Activated T-cell treated with anti-CD3 and anti-CD28 coated beads for 4 hours (primary cell): ENCODE measurements around the gene MC1R.
"Not testable (repeated sequence)": the region's sequence is repeated elsewhere in the genome, so short reads cannot be mapped to it uniquely, and the experiment has no call there.

Experiments used
- DNase-seq: peaks from one replicate; pipeline ENCODE4 v3.0.0-alpha.2; 2020

The MC1R gene

DNA sequence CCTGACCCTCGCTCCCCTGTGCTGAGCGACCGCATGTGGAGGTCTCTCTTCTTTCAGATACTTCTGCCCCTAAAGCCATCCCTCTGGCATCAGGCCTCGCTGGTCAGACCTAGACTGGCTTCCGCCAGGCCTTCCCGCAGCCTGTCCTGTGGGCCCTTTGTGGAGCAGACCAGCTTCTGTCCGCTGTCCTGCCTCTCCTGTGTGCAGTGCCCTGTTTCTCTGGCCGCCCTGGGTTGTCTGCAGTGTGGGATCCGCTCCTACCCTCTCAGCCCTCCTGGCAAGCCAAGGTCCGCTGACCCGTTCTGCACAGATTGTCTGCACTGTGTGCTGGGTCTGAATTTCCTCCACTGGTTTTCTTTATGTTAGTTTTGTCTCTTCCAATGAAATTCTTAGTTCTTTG is 21.5 kb upstream of the MC1R start:
- no peak for DNase-seq

DNA sequence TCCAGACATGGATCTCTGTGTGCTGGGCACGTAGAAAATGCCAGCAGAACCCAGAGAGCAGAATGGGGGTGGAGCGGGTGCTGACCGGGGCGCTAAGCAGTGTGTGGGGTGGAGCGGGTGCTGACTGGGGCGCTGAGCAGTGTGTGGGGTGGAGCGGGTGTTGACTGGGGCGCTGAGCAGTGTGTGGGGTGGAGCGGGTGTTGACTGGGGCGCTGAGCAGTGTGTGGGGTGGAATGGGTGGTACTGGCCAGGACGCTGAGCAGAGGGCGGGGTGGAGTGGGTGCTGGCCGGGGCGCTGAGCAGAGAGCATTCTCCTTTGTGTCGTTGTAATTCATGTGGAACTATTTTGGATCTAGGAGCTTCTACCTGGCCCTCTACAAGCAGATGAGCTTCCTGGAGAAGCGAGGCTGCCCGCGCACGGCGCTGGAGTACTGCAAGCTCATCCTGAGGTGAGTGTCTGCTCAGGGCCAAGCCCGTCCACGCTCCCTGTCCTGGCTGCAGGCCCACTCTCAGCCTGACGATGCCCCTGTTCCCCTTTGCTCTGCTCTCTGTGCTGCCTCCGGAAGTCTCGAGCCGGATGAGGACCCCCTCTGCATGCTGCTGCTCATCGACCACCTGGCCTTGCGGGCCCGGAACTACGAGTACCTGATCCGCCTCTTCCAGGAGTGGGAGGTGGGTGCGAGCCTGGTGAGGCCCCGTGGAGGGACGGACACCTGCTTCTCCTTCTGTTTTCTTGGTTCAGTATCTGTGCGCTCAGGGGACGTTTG is 20.3 kb upstream of the MC1R start:
- DNase-seq: no peak

DNA sequence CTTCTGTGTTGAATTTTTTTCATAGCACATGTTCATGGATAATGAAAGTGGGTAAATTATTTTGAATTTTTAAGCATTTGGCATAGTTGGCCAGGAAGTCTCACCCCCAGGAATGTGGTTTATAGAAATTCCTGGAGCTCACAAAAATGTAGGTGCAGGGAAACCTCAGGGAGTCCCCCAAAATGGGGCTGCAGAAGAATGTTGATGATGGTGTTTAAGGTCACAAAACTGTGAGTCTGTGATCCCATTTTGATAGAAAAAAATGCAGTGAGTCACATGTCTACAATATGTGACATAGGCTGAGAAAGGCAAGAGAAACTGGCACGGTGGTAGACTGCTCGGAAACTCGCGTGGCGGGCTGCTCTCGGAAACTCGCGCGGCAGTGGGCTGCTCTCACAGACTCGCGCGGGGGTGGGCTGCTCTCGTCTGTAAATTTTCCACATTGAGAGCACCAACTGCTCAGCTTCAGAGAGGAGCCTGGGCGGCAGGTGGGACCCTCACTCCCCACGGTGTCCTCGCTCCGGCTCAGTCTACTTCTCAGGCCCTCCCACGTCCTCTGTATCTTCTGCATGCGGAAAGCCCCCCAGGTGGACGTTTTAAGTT is 18.7 kb upstream of the MC1R start:
- no peak for DNase-seq

DNA sequence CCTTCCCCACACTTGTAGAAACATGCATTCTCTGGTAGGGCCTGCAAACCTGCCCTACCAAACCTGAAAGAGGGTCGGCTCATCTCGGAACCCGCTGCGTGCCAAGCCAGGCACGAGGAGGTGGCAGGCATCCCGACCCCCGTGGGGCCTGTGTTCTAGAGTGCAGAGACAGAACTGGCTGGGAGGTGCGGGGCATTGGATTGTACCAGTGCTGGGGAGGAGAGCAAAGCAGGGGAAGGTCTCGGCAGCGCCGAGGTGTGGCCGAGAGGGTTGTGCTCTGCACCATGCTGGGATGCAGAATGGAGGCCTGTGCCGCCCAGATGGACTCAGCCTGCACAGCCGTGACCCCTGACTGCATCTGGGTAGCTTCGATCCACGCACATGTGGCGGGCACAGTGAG is 17.8 kb upstream of the MC1R start:
- no peak for DNase-seq

DNA sequence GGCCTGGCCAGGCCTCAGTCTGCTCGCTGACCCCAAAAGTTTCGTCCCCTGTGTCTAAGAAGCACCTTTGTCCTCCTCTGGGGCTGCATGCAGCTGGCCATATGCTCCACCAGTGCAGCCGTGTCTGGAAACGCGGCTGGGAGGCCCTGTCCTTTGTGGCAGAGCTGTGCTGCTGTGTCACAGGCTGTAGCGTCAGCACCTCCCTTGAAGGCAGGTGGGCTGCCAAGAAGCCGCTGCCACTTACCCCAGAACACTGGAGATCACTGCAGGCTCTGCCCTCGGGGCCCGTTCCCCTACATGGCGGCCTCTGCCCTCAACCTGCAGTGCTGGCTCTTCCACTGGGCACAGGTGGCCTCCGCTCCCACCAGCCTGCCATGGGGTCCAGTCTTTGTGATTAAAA is 15.7 kb upstream of the MC1R start:
- DNase-seq: no peak

DNA sequence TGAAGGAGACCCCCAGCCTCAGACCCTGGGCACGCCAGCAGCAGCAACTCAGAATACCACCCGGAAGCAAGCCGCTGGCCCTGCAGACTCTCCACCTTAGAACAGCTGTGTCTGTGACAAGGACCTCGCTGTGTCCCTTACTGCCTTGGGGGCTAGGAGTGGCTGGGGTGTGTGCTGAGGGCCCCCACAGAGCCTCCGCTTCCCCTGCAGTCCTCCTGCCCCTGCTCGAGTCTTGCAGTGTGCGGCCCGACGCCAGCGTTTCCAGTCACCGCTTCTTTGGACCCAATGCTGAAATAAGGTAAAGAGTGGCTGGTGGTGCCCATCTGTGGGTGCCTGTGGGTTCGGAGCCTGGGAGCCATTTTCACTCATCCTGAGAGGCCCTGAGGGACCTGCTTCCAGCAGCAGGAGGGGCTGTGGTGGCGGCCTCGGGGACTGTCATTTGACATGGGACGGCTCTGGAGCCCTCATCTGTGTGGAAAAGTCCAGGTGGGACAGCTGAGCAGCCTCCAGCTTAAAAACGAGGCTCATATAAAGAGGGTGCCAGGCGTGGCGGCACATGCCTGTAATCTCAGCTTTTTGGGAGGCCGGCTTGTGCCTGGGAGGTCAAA is 14.7 kb upstream of the MC1R start:
- DNase-seq: no peak

DNA sequence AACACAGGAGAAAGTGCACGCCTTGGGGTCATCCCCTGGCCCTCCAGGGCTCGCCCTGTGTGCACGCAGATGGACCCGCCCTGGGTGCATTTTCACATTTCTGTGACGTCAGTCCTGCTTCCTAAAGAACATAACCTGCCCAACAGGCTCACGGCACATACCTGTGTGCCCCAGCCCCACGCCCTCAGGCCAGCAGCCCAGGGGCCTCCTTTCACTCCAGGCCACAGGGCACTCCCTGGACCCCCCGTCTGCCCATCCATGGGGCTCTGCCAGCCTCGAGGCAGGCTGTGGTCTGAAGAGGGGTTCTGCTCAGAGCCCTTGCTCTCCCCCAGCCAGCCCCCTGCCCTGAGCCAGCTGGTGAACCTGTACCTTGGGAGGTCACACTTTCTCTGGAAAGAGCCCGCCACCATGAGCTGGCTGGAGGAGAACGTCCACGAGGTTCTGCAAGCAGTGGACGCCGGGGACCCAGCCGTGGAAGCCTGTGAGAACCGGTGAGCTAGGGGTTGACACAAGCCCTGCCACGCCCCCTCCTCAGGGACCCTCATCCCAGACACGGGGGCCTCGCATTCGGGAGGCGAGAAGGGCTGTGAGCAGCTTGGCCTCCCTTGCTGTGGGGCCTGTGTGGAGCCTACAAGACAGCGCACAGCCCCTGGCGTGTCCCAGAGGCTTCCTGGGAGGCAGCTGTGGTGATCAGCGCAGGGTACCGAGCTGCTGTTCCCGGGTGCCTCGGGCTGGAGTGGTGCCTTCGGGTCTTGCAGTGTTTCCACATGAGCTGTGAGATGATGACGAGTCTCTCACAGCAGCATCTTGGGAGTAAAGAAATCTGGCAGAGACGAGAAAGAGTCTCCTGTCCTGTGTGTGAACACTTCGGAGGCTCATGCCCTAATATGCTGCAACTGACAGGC is 13.8 kb upstream of the MC1R start:
- no peak for DNase-seq

DNA sequence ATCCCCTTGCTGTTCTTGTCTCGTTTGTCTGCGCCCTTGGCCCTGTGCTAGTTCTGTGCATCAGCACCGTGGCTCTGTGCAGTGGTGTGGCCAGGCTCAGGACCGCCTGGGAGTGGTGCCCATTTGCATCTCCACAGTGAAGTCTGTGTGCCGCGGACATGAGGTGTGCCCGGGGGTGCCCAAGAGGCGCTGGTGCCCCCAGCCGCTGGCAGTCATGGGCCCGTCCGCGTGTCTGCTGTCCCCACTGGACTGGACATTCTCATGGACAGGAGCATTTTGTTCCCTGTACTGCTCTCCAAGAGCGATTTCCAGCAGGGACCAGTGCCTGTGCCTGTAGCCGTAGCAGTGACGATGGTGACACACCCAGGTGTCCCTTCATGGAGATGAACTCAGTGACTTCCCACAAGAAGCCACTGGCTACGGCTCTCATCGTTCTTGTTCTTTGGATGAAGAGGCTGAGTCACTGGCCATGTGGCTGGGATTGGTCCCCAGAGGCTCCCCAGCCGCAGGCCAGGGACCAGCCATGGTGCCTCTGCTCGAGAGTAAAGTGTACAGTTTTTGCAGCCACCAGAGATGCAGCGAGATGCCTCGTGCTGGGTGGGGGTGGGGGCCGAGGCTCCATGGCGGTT is 13.0 kb upstream of the MC1R start:
- no peak for DNase-seq

DNA sequence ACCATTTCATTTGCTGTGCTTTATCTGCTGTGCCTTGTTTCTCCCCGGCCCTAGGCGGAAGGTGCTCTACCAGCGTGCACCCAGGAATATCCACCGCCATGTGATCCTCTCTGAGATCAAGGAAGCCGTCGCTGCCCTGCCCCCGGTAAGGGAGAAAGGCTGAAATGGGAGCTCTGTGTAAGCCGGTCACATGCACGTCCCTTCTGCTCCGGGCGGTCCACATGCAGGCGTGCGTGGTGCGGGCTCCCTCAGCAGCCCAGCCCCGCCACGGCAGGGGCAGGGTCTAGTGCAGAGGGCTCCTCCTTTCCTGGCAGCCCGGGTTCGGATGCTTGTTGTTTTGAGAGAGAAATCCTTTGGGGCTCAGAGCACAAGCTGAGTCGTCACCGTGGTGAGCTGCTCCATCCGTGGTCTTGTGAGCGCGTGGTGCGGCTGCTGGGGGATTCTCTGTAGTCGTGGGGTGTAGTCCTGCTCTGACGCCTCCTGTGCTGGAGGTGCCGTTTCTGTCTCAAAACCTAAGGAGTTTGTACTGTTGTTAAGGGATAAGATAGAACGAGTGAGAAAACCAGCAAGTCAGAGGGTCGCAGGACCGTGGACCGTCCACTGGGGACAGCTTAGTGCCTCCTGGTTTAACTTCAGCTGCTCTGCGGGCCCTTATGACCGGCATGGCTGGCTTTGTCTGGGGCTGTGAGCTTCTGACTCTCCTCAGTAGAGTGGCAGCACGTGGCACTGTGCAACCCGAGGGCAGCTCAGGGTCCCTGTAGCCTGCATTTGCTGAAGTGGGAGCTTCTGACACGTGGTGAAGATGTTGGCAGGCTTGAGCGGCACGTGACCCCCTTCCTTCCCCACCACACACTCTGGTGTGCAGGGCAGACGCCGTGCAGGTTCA is 12.3 kb upstream of the MC1R start:
- no peak for DNase-seq

DNA sequence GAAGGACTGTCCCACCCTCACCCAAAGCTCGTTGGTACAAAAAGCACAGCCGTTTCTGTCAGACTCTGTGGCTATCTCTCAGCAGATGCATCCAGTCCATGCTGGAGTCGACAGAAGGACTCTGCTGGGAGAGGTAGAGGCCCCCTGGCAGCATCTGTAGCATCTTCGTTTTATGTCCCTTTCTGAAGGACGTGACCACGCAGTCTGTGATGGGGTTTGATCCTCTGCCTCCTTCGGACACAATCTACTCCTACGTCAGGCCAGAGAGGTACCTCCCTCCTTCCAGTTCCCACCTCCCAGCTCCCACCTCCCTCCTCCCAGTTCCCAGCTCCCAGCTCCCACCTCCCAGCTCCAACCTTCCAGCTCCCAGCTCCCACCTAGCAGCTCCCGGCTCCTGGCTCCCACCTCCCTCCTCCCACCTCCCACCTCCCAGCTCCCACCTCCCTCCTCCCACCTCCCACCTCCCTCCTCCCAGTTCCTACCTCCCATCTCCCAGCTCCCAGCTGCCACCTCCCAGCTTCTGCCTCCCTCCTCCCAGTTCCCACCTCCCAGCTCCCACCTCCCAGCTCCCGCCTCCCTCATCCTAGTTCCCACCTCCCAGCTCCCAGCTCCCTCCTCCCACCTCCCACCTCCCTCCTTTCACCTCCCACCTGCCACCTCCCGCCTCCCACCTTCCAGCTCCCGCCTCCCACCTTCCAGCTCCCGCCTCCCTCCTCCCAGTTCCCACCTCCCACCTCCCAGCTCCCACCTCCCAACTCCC is 11.4 kb upstream of the MC1R start:
- DNase-seq: no peak

DNA sequence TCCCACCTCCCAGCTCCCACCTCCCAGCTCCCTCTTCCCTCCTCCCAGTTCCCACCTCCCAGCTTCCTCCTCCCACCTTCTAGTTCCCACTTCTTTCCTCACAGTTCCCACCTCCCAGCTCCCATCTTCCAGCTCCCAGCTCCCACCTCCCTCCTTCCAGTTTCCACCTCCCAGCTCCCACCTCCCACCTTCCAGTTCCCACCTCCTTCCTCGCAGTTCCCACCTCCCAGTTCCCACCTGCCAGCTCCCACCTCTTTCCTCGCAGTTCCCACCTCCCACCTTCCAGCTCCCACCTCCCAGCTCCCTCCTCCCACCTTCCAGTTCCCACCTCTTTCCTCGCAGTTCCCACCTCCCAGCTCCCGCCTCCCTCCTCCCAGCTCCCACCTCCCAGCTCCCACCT is 10.4 kb upstream of the MC1R start:
- DNase-seq: no peak

DNA sequence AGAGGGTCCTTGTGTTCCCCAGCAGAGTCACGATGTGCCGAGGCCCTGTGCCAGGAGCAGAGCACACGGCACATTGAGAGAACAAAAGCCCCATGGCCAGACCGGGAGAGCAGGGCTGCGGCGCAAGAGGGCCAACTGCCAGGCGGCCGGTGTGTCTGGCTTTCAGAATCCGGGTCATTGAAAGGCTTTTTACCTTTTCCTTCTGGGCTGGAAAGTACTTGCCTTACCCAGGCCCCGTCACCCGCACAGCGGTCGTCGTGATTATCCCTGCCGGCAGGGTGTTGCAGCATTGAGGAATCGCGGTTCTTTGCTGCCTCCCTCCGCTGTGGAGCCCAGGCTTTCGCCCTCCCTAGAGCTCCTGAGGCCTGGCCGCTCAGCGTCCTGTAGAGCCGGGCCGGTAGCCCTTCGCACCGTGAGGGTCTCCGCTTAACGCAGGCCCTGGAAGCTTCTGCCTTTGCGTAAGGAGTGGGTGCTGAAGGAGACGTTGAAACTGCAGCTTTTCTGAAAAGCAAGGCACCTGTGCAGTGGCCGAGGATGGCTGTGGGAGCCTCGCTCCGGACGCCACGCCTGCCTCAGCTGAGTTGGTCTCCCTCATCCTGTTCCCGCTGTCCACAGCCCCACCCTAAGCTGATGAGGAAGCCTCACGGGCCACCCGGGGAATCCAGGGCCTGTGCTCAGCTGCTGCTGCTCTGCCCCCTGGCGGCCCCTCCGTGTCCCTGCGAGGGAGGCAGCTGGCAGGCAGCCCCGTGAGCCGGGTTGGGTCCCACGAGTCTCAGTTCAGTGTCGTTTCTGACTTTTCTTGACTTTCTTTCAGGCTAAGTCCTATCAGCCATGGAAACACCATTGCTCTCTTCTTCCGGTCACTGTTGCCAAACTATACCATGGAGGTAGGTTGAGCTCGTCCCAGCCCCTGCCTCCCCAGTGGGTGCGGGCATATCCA is 8.6 kb upstream of the MC1R start:
- peak; percentile 59 for DNase-seq

DNA sequence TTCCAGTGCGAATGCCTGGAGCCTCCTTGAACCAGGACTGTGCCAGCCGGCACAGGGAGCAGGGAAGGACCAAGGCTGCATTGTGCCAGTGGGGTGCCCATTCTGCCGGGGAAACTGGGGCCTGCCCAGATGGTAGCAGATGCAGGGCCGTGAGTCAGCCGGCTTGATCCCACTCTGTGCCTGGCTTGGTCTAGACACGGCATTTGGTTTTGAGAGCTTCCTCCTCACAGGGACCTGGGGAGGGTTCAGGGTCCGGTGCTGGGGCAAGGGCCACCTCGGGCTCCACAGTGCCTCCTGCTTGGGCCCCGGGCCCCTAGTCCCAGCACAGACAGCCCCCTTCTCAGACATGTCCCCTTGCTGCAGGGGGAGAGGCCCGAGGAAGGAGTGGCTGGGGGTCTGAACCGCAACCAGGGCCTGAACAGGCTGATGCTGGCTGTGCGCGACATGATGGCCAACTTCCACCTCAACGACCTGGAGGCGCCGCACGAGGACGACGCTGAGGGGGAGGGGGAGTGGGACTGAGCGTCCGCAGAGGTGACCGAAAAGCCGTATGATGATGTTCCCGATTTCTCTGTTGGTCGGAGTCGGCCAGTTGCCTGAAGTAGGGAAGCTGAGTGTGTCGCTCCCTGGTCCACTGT is 7.8 kb upstream of the MC1R start:
- DNase-seq: no peak

DNA sequence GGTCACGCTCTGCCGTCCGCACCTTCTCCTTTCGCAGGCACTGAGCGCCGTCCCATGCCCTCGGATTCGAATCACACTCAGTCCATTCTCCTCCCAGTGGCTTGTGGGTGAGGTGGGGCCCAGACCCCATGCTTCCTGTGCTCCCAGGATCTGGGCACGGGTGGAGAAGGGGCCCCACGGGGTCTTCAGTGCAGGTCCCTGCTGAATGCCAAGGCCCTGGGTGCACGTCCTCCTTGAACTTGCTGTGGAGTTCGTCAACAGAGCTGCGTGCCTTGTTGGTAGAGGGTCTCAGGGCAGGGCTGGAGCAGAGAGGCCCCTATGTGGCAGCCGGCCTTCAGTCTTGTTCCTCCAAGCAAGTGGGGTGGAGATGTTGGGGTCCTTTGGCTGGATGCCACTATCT is 7.3 kb upstream of the MC1R start:
- DNase-seq: no peak

DNA sequence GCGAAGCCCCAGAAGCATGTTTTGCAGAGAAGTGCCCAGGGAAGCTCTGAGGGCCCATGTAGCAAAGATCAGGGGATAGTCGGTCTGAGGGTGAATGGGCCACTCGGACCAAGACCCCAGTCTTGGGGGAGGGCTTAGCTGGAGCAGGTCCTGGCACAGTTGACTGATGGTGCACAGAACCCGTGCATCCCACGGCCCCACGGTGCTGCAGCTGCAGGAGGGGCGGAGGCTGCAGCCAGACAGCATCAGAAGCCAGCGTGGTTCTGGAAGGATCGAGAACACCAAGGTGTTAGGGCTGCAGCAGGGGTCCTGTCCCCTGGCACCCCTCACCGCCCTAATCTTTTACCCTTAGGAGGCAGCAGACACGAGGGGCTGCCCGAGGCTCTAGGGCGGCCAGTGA is 6.5 kb upstream of the MC1R start:
- DNase-seq: no peak

DNA sequence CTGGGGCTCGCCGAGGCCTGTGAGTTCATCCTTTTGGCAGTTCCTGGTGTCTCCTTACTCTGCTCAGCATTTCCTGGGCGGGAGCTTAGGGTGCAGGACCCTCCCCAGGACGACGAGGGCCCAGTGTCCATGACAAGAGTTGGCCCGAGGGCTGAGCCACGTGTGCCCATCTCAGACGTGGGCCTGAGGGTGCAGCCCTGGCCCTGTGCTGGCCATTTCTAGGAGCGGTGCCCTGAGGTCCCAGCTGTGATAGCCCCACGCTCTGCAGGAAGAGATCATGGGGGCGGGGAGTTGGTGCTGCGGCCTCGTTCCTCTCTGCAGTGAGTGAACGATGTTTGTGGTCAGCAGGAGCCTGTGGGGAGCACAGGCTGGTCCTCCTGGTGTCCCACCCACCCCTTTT is 6.0 kb upstream of the MC1R start:
- no peak for DNase-seq

DNA sequence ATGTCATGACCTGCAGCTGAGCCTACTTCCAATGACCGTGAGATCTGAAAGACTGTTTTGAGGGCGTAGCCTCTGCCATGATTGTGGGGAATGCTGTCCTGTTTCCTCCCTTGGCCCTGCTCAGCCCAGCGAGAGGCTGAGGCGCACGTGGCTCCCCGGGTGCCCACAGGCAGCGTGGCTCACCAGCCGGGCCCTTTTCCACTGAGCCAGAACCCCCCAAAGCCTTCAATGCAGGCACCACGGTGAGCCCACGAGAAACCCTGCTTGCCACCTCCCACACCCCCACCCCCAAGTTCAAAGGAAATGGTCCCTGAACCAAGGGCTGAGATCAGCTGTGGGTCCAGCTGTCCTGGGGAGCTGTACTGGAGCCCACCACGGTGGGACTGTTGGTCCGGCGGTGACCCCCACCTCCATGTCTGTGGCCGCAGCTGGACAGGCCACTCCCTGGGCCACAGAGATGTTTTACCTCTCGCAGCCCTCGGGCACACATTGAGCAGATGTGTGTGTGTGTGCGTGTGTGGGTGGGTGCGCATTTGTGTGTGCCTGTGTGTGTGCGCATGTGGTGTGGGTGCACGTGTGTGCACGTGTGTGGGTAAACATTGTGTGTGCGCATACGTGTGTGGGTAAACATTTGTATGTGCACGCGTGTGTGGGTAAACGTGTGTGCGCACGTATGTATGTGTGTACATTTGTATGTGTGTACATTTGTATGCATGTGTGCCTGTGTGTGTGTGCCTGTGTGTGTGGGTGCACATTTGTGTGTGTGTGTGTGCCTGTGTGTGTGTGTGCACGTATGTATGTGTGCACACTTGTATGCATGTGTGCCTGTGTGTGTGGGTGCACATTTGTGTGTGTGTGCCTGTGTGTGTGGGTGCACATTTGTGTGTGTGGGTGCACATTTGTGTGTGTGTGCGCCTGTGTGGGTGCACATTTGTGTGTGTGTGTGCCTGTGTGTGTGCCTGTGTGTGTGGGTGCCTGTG is 5.0 kb upstream of the MC1R start:
- DNase-seq: no peak

DNA sequence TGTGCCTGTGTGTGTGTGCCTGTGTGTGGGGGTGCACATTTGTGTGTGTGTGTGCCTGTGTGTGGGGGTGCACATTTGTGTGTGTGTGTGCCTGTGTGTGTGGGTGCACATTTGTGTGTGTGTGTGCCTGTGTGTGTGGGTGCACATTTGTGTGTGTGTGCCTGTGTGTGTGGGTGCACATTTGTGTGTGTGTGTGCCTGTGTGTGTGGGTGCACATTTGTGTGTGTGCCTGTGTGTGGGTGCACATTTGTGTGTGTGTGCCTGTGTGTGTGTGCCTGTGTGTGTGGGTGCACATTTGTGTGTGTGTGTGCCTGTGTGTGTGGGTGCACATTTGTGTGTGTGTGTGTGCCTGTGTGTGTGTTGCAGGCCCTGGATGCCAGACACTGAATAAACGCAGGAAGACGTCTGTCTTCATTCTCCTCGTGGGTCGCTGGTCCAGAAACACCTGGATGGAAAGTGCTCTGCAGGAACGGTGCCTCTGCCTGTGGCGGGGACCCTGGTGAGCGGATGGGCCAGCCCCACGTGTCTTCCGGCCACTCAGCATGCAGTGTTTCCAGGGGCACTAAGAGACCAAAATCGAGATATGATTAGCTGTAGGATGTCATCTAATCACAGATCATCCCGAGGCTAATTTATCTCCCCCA is 3.9 kb upstream of the MC1R start:
- DNase-seq: not testable (repeated sequence)
